Common myeloid progenitor, CD34-positive (primary cell): ENCODE data around the gene POMGNT1.

ENCODE experiments used
- CTCF ChIA-PET: fragments of 350-600 bp; sonication (Branson Sonifier 250); formaldehyde crosslinking; loops from one replicate; lab custom pipeline; 2021; ENCODE audit warnings: antibody characterized with exemption; lab: Charles Lee
- POLR2A ChIA-PET: fragments of 350-600 bp; sonication (Branson Sonifier 250); formaldehyde crosslinking; loops from one replicate; lab custom pipeline; 2021; ENCODE audit warnings: antibody characterized with exemption; lab: Charles Lee
- DNase-seq, 3 donors: peaks; one replicate each; pipeline versions ENCODE4 v3.0.0 to v3.0.0-alpha.2; 2013
- H3K27ac ChIP-seq, 2 experiments: 1 replicate in 1 of 2; 2 replicates in 1 of 2; pipeline ENCODE4 v1.7.0; 2013; ENCODE audit warnings: inconsistent platforms in 2 of 2, low read length in 2 of 2, mild to moderate bottlenecking in 2 of 2, low read depth in 1 of 2, moderate library complexity in 1 of 2; ENCODE audit not compliant: severe bottlenecking in 2 of 2, insufficient read depth in 1 of 2, poor library complexity in 1 of 2
- H3K27me3 ChIP-seq, 5 experiments: replicated peaks in 2 of 5; 1 replicate in 3 of 5; 2 replicates in 2 of 5; pipeline versions ENCODE4 v1.6.1 to v1.7.0; 2013; ENCODE audit warnings: low read length in 4 of 5, mild to moderate bottlenecking in 2 of 5, moderate library complexity in 2 of 5, inconsistent platforms in 1 of 5; ENCODE audit not compliant: insufficient read depth in 5 of 5, control insufficient read depth in 4 of 5
- H3K36me3 ChIP-seq, 4 experiments: 1 replicate in 2 of 4; 2 replicates in 2 of 4; pipeline versions ENCODE4 v1.6.1 to v1.7.0; 2013; ENCODE audit warnings: low read length in 3 of 4, control low read depth in 1 of 4, mild to moderate bottlenecking in 1 of 4; ENCODE audit not compliant: control insufficient read depth in 4 of 4, insufficient read depth in 4 of 4
- H3K4me1 ChIP-seq, 4 experiments: 1 replicate in 3 of 4; 2 replicates in 1 of 4; pipeline versions ENCODE4 v1.6.1 to v1.7.1; 2013; ENCODE audit warnings: low read length in 3 of 4, mild to moderate bottlenecking in 3 of 4, control low read depth in 1 of 4, inconsistent platforms in 1 of 4, moderate library complexity in 1 of 4; ENCODE audit not compliant: control insufficient read depth in 4 of 4, insufficient read depth in 4 of 4; ENCODE audit errors: control extremely low read depth in 1 of 4
- H3K4me3 ChIP-seq, 7 experiments: 1 replicate in 4 of 7; 2 replicates in 3 of 7; pipeline versions ENCODE4 v1.5.1 to v1.7.0; 2013; ENCODE audit warnings: mild to moderate bottlenecking in 7 of 7, low read length in 6 of 7, moderate library complexity in 6 of 7, inconsistent platforms in 2 of 7, low read depth in 2 of 7, control low read depth in 1 of 7; ENCODE audit not compliant: insufficient read depth in 4 of 7, control insufficient read depth in 1 of 7; ENCODE audit errors: extremely low read depth in 1 of 7
- H3K9me3 ChIP-seq, 5 experiments: 1 replicate in 4 of 5; 2 replicates in 1 of 5; pipeline versions ENCODE4 v1.6.1 to v1.7.1; 2013; ENCODE audit warnings: low read length in 4 of 5, mild to moderate bottlenecking in 2 of 5, inconsistent platforms in 1 of 5, low read depth in 1 of 5, moderate library complexity in 1 of 5; ENCODE audit not compliant: control insufficient read depth in 4 of 5, insufficient read depth in 2 of 5; ENCODE audit errors: control extremely low read depth in 1 of 5
- WGBS: methylation state at CpG from one replicate; pipeline ENCODE4 v1.1.5; 2013; ENCODE audit not compliant: insufficient coverage; 5-methylcytosine and 5-hydroxymethylcytosine counted together

Gene POMGNT1

DNA sequence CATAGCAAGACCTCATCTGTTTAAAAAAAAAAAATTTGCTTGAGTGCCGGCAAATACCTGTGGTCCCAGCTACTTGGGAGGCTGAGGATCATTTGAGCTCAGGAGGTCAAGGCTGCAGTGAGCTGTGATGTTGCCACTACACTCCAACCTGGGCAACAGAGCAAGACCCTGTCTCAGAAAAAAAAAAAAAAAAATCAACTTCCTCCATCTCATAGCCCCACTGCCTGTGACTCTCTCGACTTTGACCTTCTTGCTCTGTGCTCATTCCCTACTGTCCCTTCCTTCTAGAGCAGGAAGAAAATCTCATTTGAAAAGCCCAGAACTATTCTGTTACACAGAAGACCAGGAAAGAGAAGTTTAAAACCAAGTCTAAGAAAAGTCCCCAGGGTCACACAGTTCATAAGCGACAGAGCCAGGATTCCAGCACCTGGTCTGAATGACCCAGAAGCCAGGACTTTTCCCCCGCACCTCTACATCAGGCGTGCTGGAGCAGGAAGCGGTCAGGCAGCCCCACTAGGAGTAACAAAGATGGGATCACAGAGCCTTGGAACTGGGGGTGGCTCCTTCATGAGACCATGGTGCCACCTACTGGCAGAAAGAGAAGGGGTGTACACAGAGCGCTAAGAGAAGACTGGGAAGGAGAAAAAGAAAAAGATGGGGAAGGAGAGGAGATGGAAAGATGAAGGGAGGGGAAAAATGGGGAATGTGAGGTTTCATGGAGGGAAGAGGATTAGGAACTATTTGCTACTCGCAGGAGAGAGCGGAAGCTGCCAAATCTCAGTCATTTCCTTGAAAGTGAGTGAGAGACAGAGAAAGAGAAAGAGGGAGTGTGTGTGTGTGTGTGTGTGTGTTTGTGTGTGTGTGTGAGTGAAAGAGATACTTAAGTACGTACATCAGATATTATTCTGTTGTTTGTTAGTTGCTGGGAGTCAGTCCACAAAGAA lies 18.8 kb downstream of the POMGNT1 start:
- H3K27ac ChIP-seq: no peak overlapping the region
- peak overlapping the region in 3 of 7 experiments; percentile 22 to 62 (median 50) for H3K4me3 ChIP-seq
- no peaks in the 10 kb centered on the region for H3K9me3 ChIP-seq
- ChIA-PET POLR2A (interaction anchor here (0.6 kb wide), 1 partner anchor 154 kb away, joined by 3 read pairs; no protein-coding TSS in a partner anchor), CTCF (interaction anchor here (0.7 to 11.4 kb wide), 8 partner anchors 14 to 155 kb away, joined by 3 to 167 read pairs (median 3); no protein-coding TSS in a partner anchor)
- peak; percentile 65 to 72 (median 67) for DNase-seq
- no peaks in the 10 kb centered on the region for H3K36me3 ChIP-seq
- no peaks in the 10 kb centered on the region for H3K27me3 ChIP-seq
- H3K4me1 ChIP-seq: peaks cover 0 to 14% (median 7%) of the 10 kb centered on the region in 4 experiments
- 22% methylated on average over 7 of the region's 10 CpGs for WGBS

DNA sequence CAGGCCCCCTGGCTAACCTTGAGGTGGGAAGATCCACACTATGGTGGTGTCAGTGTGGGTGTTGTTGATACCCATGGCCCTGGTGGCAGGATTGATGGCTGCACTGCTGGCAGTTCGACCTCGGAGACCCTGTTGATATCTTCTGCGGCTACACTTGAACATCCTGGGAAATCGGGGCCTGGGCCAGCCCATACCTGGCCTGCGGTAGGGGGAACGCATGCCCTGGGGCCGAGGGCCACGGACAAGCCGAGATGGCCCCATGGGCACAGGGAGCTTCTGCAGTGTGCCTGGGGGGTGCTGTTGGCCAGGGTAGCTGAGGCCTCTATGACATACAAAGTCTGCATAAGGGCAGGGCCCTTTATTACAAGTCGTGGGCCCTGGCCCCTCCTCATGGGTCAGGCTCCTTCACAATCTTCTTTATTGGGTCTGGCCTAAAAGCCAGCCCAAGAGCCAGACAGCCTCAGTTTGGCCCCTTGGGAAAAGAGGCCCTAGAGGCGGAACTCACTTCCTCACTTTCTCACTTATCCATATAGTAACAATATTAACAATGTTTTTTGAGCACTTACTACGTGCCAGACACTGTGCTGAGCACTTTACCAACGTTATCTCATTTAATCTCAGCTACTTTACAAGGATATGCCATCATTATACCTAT lies 21.9 kb downstream of the POMGNT1 start, which contains the start of gene P3R3URF:
TSS of gene P3R3URF (minus strand) at position 278 of the 655 bp plus-strand sequence. CDS start at position 261, 17 bp downstream.
- POLR2A ChIA-PET: interaction anchor here (0.7 kb wide), 1 partner anchor 1350 kb away, joined by 3 read pairs; no protein-coding TSS in a partner anchor
- no peaks in the 10 kb centered on the region for H3K36me3 ChIP-seq
- H3K9me3 ChIP-seq: no peaks in the 10 kb centered on the region
- H3K27ac ChIP-seq: no peak within 1 kb of the TSS
- DNase-seq: no peak
- H3K4me3 ChIP-seq: no peak within 1 kb of the TSS
- no peaks in the 10 kb centered on the region for H3K27me3 ChIP-seq
- peaks cover 0 to 3% (median 0%) of the 10 kb centered on the region in 4 experiments for H3K4me1 ChIP-seq
- WGBS: 97% methylated on average over 13 of the region's 13 CpGs
- CTCF ChIA-PET: interaction anchor here (11.4 kb wide), 1 partner anchor 140 kb away, joined by 167 read pairs; no protein-coding TSS in a partner anchor

DNA sequence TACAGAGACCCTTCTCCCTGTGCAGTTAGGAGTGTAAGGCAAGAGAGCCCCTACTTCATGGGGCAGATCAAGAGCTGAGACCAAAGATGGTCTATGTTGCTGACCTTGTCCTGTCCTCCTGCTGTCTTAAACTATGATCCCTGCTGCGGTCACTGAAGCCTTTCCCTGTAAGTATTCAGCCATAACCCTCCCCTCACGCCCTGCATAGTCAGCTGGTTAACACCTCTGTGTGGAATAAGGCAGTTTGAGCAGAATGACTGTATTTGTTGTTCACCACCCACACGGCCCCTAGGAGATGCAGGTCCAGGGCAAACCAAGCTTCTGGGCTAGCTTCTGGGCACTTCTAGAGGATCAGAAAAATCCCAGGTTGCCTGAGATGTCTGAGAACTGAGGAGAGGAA lies 23.0 kb downstream of the POMGNT1 start:
- POLR2A ChIA-PET: no interaction called here
- no peaks in the 10 kb centered on the region for H3K36me3 ChIP-seq
- H3K4me3 ChIP-seq: no peak overlapping the region
- H3K27ac ChIP-seq: no peak overlapping the region
- H3K27me3 ChIP-seq: no peaks in the 10 kb centered on the region
- 94% methylated on average over 2 of the region's 3 CpGs for WGBS
- DNase-seq: no peak
- no peaks in the 10 kb centered on the region for H3K9me3 ChIP-seq
- peaks cover 0 to 3% (median 0%) of the 10 kb centered on the region in 4 experiments for H3K4me1 ChIP-seq
- CTCF ChIA-PET: interaction anchor here (0.5 to 11.4 kb wide), 4 partner anchors 30 to 402 kb away, joined by 3 to 167 read pairs (median 4); no protein-coding TSS in a partner anchor

DNA sequence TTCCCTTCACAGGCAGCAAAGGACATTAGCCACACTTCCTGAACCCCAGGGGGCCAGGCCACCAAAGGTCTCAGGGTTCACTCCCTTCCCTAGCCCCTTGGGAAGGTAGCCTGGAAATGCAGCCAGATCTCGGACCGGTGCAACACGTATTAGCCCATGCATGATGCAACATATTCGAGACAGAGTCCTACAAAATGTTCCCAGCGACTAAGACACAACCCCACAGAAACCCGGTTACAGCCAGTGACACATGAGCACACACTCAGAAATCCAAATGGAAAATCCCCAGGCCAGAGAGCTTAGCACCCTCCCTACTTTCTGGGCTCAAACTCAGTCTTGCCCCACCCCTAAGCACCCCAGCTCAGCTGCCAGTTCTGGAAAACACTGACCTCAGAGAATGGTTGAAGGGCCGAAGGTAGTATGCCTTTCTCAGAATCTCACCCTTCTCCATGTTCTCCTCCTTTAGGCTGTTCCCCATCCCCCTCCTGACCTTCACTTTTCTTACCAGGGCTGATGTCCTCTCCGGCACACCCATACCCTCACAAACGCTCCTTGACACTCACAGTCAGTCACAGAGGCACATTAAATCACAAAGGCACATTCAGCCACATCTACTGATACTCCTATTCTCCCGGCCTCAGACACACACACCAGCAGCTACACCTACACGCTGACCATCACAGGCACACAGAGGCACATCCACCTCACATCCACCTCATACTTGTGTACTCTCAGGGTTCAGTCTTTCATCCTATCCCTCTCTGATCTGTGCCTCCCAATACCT lies 23.6 kb downstream of the POMGNT1 start, which contains the start of gene TSPAN1:
TSS of gene TSPAN1 (plus strand) at position 640 of the 784 bp plus-strand sequence. CDS start 6,021 bp downstream, outside the sequence.
- no peak within 1 kb of the TSS for H3K27ac ChIP-seq
- peaks cover 0 to 3% (median 0%) of the 10 kb centered on the region in 4 experiments for H3K4me1 ChIP-seq
- H3K27me3 ChIP-seq: no peaks in the 10 kb centered on the region
- no peaks in the 10 kb centered on the region for H3K9me3 ChIP-seq
- POLR2A ChIA-PET: no interaction called here
- no peak within 1 kb of the TSS for H3K4me3 ChIP-seq
- CTCF ChIA-PET: interaction anchor here (1.1 to 11.4 kb wide), 4 partner anchors 29 to 139 kb away, joined by 3 to 167 read pairs (median 5); no protein-coding TSS in a partner anchor
- no peak for DNase-seq
- no peaks in the 10 kb centered on the region for H3K36me3 ChIP-seq
- WGBS: 97% methylated on average over 11 of the region's 11 CpGs

DNA sequence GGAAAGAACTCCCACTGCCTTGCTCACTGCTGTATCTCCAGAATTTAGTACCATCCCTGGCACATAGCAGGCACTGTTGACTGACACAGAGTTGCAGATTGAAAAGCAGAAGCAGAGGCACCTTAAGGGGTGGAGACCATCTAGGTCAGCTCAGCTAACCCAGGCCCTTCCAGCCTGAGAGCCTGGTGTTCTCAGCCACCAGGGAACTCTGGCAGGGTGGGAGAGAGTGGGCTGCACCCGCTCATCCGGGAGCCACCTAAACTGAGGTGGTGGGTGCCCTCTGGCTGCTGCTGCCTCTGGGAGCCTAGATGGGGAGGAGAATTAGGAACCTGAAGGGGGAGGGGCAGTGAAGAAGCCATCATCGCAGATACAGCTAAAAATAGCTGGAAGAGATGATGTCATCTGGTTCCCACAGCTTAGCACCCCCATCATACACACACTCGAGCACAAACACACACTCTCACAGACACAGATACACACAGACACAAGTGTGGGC lies 24.8 kb downstream of the POMGNT1 start:
- Histone ChIP-seq H3K36me3 (no peaks in the 10 kb centered on the region), H3K27ac (no peak overlapping the region), H3K27me3 (peaks cover 0 to 6% (median 0%) of the 10 kb centered on the region in 5 experiments), H3K9me3 (no peaks in the 10 kb centered on the region), H3K4me3 (no peak overlapping the region), H3K4me1 (no peaks in the 10 kb centered on the region)
- peak in 2 of 3 donors; percentile 15 to 24 for DNase-seq
- CTCF ChIA-PET: interaction anchor here (0.5 to 1.9 kb wide), 5 partner anchors 9 to 598 kb away, joined by 3 to 6 read pairs (median 3); no protein-coding TSS in a partner anchor
- POLR2A ChIA-PET: interaction anchor here (0.6 kb wide), 1 partner anchor 71 kb away, joined by 11 read pairs; no protein-coding TSS in a partner anchor
- no CpG with 5 or more reads among the region's 4 CpGs for WGBS

- Histone ChIP-seq H3K4me3 (no peak overlapping the region), H3K27ac (no peak overlapping the region), H3K27me3 (peaks cover 0 to 10% (median 0%) of the 10 kb centered on the region in 5 experiments), H3K4me1 (peaks cover 0 to 2% (median 2%) of the 10 kb centered on the region in 4 experiments), H3K9me3 (no peaks in the 10 kb centered on the region), H3K36me3 (no peaks in the 10 kb centered on the region)
- ChIA-PET POLR2A (no interaction called here), CTCF (interaction anchor here (1.0 kb wide), 1 partner anchor 136 kb away, joined by 6 read pairs; no protein-coding TSS in a partner anchor)
- 100% methylated on average over 3 of the region's 4 CpGs for WGBS
- DNase-seq: no peak
Observed at GRCh38 chr1:46172321-46172720, 25.9 kb downstream of the POMGNT1 start.
